SK-N-SH (cell line): ENCODE results near the gene DLGAP3. TPM values are rescaled to one million over a fixed set of nuclear protein-coding genes. Genes with fewer than 3 reads are reported as not detected.

ENCODE experiments used
- CTCF ChIA-PET: fragments of 300-600, 350-600 bp; formaldehyde crosslinking; extraction: SDS; loops from one replicate; lab custom pipeline; 2021; lab: Yijun Ruan, JAX
- POLR2A ChIA-PET: fragments of 350-600 bp; sonication (Branson Sonifier 250); formaldehyde crosslinking; extraction: SDS; loops from one replicate; lab custom pipeline; 2020; ENCODE audit warnings: antibody characterized with exemption, inconsistent platforms; lab: Yijun Ruan, JAX
- DNase-seq: peaks from one replicate; pipeline ENCODE4 v3.0.0; 2012
- H2AFZ ChIP-seq: fragments of 200-600 bp; sonication (generic); 2 replicates; pipeline ENCODE4 v1.8.1; 2016; ENCODE audit warnings: antibody characterized with exemption, mild to moderate bottlenecking, low read depth
- H3F3A ChIP-seq: fragments of 200-600 bp; sonication (generic); replicated peaks from 2 replicates; pipeline ENCODE3; 2016; ENCODE audit warnings: antibody characterized with exemption, mild to moderate bottlenecking; ENCODE audit not compliant: insufficient read depth
- H3K27ac ChIP-seq, 2 experiments: fragments of 200-500 bp in 1 of 2; fragments of 200-600 bp in 1 of 2; sonication (Bioruptor generic) in 1 of 2; sonication (generic), shearing (Covaris generic) in 1 of 2; 2 replicates each; pipeline versions ENCODE4 v1.5.1 to v1.6.1; 2014 to 2016; ENCODE audit warnings: low read depth in 2 of 2, inconsistent platforms in 1 of 2, low read length in 1 of 2, mild to moderate bottlenecking in 1 of 2, mixed read lengths in 1 of 2
- H3K27me3 ChIP-seq: fragments of 200-600 bp; sonication (generic), shearing (Covaris generic); 2 replicates; pipeline ENCODE4 v1.6.1; 2016; ENCODE audit warnings: mixed run types; ENCODE audit not compliant: insufficient read depth
- H3K36me3 ChIP-seq, 2 experiments: fragments of 200-500 bp in 1 of 2; fragments of 200-600 bp in 1 of 2; sonication (Bioruptor generic) in 1 of 2; sonication (generic) in 1 of 2; replicated peaks in 1 of 2; 2 replicates each; pipeline versions ENCODE3 to v1.5.1; 2014 to 2016; ENCODE audit warnings: low read length in 1 of 2, mild to moderate bottlenecking in 1 of 2; ENCODE audit not compliant: insufficient read depth in 2 of 2, control insufficient read depth in 1 of 2
- H3K4me1 ChIP-seq, 2 experiments: fragments of 200-500 bp in 1 of 2; fragments of 200-600 bp in 1 of 2; sonication (Bioruptor generic) in 1 of 2; sonication (generic), shearing (Covaris generic) in 1 of 2; 2 replicates each; pipeline versions ENCODE4 v1.5.1 to v1.6.1; 2014 to 2016; ENCODE audit warnings: low read depth in 1 of 2, low read length in 1 of 2, mixed run types in 1 of 2; ENCODE audit not compliant: insufficient read depth in 2 of 2, control insufficient read depth in 1 of 2
- H3K4me2 ChIP-seq: fragments of 200-600 bp; sonication (generic), shearing (Covaris generic); 2 replicates; pipeline ENCODE4 v1.6.1; 2017; ENCODE audit warnings: mixed run types
- H3K4me3 ChIP-seq, 2 experiments: fragments of 200-500 bp in 1 of 2; fragments of 200-600 bp in 1 of 2; sonication (Bioruptor generic) in 1 of 2; sonication (generic), shearing (Covaris generic) in 1 of 2; 2 replicates each; pipeline versions ENCODE4 v1.5.1 to v1.8.1; 2014 to 2016; ENCODE audit warnings: low read depth in 2 of 2, inconsistent platforms in 1 of 2, low read length in 1 of 2, mild to moderate bottlenecking in 1 of 2, mixed read lengths in 1 of 2, moderate library complexity in 1 of 2
- H3K79me2 ChIP-seq: fragments of 200-600 bp; sonication (generic); 2 replicates; pipeline ENCODE4 v1.8.1; 2017; ENCODE audit warnings: mild to moderate bottlenecking; ENCODE audit not compliant: insufficient read depth
- H3K9ac ChIP-seq: fragments of 200-600 bp; sonication (generic); 2 replicates; pipeline ENCODE4 v1.6.1; 2017; ENCODE audit warnings: mixed run types
- H3K9me2 ChIP-seq: fragments of 200-600 bp; sonication (generic); 2 replicates; pipeline ENCODE4 v1.6.1; 2017; ENCODE audit warnings: mixed run types
- H3K9me3 ChIP-seq: fragments of 200-600 bp; sonication (generic); 2 replicates; pipeline ENCODE4 v1.6.1; 2017; ENCODE audit warnings: mixed run types, mild to moderate bottlenecking, moderate library complexity
- H4K20me1 ChIP-seq: fragments of 200-600 bp; sonication (generic); 2 replicates; pipeline ENCODE4 v1.6.1; 2017; ENCODE audit warnings: mild to moderate bottlenecking, mixed run types; ENCODE audit not compliant: insufficient read depth
- EP300 ChIP-seq, 2 experiments: IDR thresholded peaks; 2 replicates each; pipeline versions ENCODE4 v1.4.0 to v1.6.1; 2012; ENCODE audit warnings: borderline replicate concordance in 1 of 2, low read depth in 1 of 2, low read length in 1 of 2
- FOSL2 ChIP-seq: IDR thresholded peaks from 2 replicates; pipeline ENCODE4 v1.4.0; 2012; ENCODE audit warnings: low read depth, mild to moderate bottlenecking, moderate library complexity, borderline replicate concordance
- FOXJ3 ChIP-seq: sonication (generic); formaldehyde crosslinking; IDR thresholded peaks from 2 replicates; pipeline ENCODE4 v1.5.1; 2020; ENCODE audit warnings: mild to moderate bottlenecking, missing genetic modification reagents
- FOXM1 ChIP-seq: IDR thresholded peaks from 2 replicates; pipeline ENCODE4 v1.4.0; 2012; ENCODE audit warnings: low read depth, mild to moderate bottlenecking
- MEF2A ChIP-seq: IDR thresholded peaks from 2 replicates; pipeline ENCODE4 v1.4.0; 2012; ENCODE audit warnings: low read depth, borderline replicate concordance
- NFIC ChIP-seq: IDR thresholded peaks from 2 replicates; pipeline ENCODE4 v1.4.0; 2012; ENCODE audit warnings: borderline replicate concordance
- RAD21 ChIP-seq: IDR thresholded peaks from 2 replicates; pipeline ENCODE4 v1.6.1; 2012; ENCODE audit warnings: mild to moderate bottlenecking, low read length
- RCOR1 ChIP-seq: fragments of 150-350 bp; IDR thresholded peaks from 2 replicates; pipeline ENCODE4 v1.6.1; 2017; ENCODE audit warnings: antibody characterized with exemption, low read length
- REST ChIP-seq: IDR thresholded peaks from 2 replicates; pipeline ENCODE4 v1.6.1; 2012; ENCODE audit warnings: mild to moderate bottlenecking, low read depth, low read length, moderate library complexity
- RXRA ChIP-seq: IDR thresholded peaks from 2 replicates; pipeline ENCODE4 v1.4.0; 2012; ENCODE audit warnings: low read depth, mild to moderate bottlenecking, borderline replicate concordance
- TEAD4 ChIP-seq: IDR thresholded peaks from 2 replicates; pipeline ENCODE4 v1.4.0; 2012; ENCODE audit warnings: mild to moderate bottlenecking, borderline replicate concordance; ENCODE audit not compliant: insufficient read depth
- WGBS: methylation state at CpG from one replicate; pipeline ENCODE4 v1.1.6; 2017; ENCODE audit warnings: low lambda C conversion rate; 5-methylcytosine and 5-hydroxymethylcytosine counted together
- polyA plus RNA-seq, 3 experiments: library from polyadenylated mRNA; depleted of rRNA; stranded (reverse); fragments of >200 nt; gene quantifications; 2 replicates each; pipeline ENCODE4 v1.2.3, GENCODE V29; 2012
- TF ChIP-seq, protein P1 (sequence below): fragments of 150-350 bp; IDR thresholded peaks from 2 replicates; pipeline ENCODE4 v1.6.1; 2017; ENCODE audit warnings: antibody characterized with exemption, low read length, low read depth, borderline replicate concordance
- TF ChIP-seq, protein P2 (sequence below): fragments of 200-600 bp; sonication (generic); IDR thresholded peaks from 2 replicates; pipeline ENCODE4 v1.6.1; 2017; ENCODE audit warnings: antibody characterized with exemption, mild to moderate bottlenecking, moderate library complexity
- TF ChIP-seq, protein P3 (sequence below): IDR thresholded peaks from 2 replicates; pipeline ENCODE4; 2012

Gene DLGAP3
- polyA plus RNA-seq, 1 of the 3 experiments (the other 2 are of a cell fraction) = 0.15 TPM

- TF ChIP-seq REST (no peak), RCOR1 (no peak), MEF2A (no peak), FOXM1 (no peak), TEAD4 (no peak), FOSL2 (no peak), EP300 (IDR thresholded peaks at IDR 0.05; ENCODE audit: borderline replicate concordance in 1 of 2, low read depth in 1 of 2, low read length in 1 of 2) (no peak), RAD21 (no peak), NFIC (no peak), RXRA (no peak), FOXJ3 (CRISPR knock-in tag) (no peak)
- TF ChIP-seq, protein P1, sequence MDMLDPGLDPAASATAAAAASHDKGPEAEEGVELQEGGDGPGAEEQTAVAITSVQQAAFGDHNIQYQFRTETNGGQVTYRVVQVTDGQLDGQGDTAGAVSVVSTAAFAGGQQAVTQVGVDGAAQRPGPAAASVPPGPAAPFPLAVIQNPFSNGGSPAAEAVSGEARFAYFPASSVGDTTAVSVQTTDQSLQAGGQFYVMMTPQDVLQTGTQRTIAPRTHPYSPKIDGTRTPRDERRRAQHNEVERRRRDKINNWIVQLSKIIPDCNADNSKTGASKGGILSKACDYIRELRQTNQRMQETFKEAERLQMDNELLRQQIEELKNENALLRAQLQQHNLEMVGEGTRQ = no peak
- TF ChIP-seq, protein P2, sequence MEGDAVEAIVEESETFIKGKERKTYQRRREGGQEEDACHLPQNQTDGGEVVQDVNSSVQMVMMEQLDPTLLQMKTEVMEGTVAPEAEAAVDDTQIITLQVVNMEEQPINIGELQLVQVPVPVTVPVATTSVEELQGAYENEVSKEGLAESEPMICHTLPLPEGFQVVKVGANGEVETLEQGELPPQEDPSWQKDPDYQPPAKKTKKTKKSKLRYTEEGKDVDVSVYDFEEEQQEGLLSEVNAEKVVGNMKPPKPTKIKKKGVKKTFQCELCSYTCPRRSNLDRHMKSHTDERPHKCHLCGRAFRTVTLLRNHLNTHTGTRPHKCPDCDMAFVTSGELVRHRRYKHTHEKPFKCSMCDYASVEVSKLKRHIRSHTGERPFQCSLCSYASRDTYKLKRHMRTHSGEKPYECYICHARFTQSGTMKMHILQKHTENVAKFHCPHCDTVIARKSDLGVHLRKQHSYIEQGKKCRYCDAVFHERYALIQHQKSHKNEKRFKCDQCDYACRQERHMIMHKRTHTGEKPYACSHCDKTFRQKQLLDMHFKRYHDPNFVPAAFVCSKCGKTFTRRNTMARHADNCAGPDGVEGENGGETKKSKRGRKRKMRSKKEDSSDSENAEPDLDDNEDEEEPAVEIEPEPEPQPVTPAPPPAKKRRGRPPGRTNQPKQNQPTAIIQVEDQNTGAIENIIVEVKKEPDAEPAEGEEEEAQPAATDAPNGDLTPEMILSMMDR = no peak
- TF ChIP-seq, protein P3, sequence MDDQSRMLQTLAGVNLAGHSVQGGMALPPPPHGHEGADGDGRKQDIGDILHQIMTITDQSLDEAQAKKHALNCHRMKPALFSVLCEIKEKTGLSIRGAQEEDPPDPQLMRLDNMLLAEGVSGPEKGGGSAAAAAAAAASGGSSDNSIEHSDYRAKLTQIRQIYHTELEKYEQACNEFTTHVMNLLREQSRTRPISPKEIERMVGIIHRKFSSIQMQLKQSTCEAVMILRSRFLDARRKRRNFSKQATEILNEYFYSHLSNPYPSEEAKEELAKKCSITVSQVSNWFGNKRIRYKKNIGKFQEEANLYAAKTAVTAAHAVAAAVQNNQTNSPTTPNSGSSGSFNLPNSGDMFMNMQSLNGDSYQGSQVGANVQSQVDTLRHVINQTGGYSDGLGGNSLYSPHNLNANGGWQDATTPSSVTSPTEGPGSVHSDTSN = no peak
- peaks cover 8% of the 10 kb centered on the region; the same call in 1 of the 2 replicates for H3K27me3 ChIP-seq
- POLR2A ChIA-PET = no interaction called here
These were observed 19.0 kb downstream of the DLGAP3 start for GRCh38 chr1:34910425-34910824.

More at GRCh38 chr1:34910425-34910824, 19.0 kb downstream of the DLGAP3 start:
- Histone ChIP-seq H4K20me1 (no peaks in the 10 kb centered on the region), H3K9me3 (no peaks in the 10 kb centered on the region), H3K4me3 (no peak overlapping the region), H3K4me2 (no peak overlapping the region), H3F3A (no peaks in the 10 kb centered on the region), H3K9ac (no peak overlapping the region), H3K79me2 (no peaks in the 10 kb centered on the region), H3K4me1 (peaks cover 0 to 5% of the 10 kb centered on the region in 2 experiments; a peak in 1 of 4 replicates), H2AFZ (no peak overlapping the region), H3K9me2 (no peaks in the 10 kb centered on the region), H3K27ac (no peak overlapping the region), H3K36me3 (no peaks in the 10 kb centered on the region)
- DNase-seq = no peak
- CTCF ChIA-PET = interaction anchor here (0.6 to 1.0 kb wide), 2 partner anchors 8 to 461 kb away, joined by 3 read pairs; no protein-coding TSS in a partner anchor
- 22% methylated on average over 4 of the region's 4 CpGs for WGBS
